Hepatocyte (in vitro differentiated cells): ENCODE data around the gene PER2. TPM values are rescaled to one million over a fixed set of nuclear protein-coding genes. Genes with fewer than 3 reads are reported as not detected.
A peak's percentile ranks its signal among the peaks of the same experiment; 100 is the strongest.

ENCODE experiments used
- DNase-seq: peaks from one replicate; pipeline ENCODE4 v3.0.0-alpha.2; 2016; ENCODE audit warnings: low spot score
- H2AFZ ChIP-seq: fragments of 200-600 bp; sonication (generic); 2 replicates; pipeline ENCODE4 v1.6.0; 2016; ENCODE audit warnings: antibody characterized with exemption, mild to moderate bottlenecking
- H3K27ac ChIP-seq: fragments of 200-600 bp; sonication (generic); 2 replicates; pipeline ENCODE4 v1.5.1; 2016; ENCODE audit warnings: mild to moderate bottlenecking
- H3K27me3 ChIP-seq: fragments of 200-600 bp; sonication (generic); 2 replicates; pipeline ENCODE4 v1.6.1; 2016
- H3K36me3 ChIP-seq: fragments of 200-600 bp; sonication (generic); replicated peaks from 2 replicates; pipeline ENCODE4 v1.5.1; 2016; ENCODE audit warnings: low read depth; ENCODE audit not compliant: insufficient read depth
- H3K4me1 ChIP-seq: fragments of 200-600 bp; sonication (generic); 2 replicates; pipeline ENCODE4 v1.5.1; 2016; ENCODE audit warnings: mild to moderate bottlenecking, moderate library complexity; ENCODE audit not compliant: insufficient read depth
- H3K4me2 ChIP-seq: fragments of 200-600 bp; sonication (generic); 2 replicates; pipeline ENCODE4 v1.6.0; 2016
- H3K4me3 ChIP-seq: fragments of 200-600 bp; sonication (generic); 2 replicates; pipeline ENCODE4 v1.5.1; 2016; ENCODE audit warnings: mild to moderate bottlenecking
- H3K79me2 ChIP-seq: fragments of 200-600 bp; sonication (generic); 2 replicates; pipeline ENCODE4 v1.6.0; 2017; ENCODE audit warnings: mild to moderate bottlenecking
- H3K9me2 ChIP-seq: fragments of 200-600 bp; sonication (generic); replicated peaks from 2 replicates; pipeline ENCODE4 v1.6.0; 2017; ENCODE audit warnings: mild to moderate bottlenecking; ENCODE audit not compliant: insufficient read depth
- H3K9me3 ChIP-seq: fragments of 200-600 bp; sonication (generic); 2 replicates; pipeline ENCODE4 v1.5.1; 2016; ENCODE audit warnings: low read depth, mild to moderate bottlenecking
- H4K20me1 ChIP-seq: fragments of 200-600 bp; sonication (generic); 2 replicates; pipeline ENCODE4 v1.6.0; 2016; ENCODE audit warnings: mild to moderate bottlenecking; ENCODE audit not compliant: insufficient read depth, poor library complexity, severe bottlenecking
- EZH2 ChIP-seq: fragments of 200-600 bp; sonication (generic); IDR thresholded peaks from 2 replicates; pipeline ENCODE4 v1.6.1; 2016; ENCODE audit warnings: antibody characterized with exemption, mild to moderate bottlenecking, borderline replicate concordance
- EZH2phosphoT487 ChIP-seq: fragments of 200-600 bp; sonication (generic); IDR thresholded peaks from one replicate; pipeline ENCODE4 v1.6.1; 2018; ENCODE audit warnings: antibody characterized with exemption, mild to moderate bottlenecking, low read depth, moderate library complexity; ENCODE audit not compliant: unreplicated experiment, severe bottlenecking
- WGBS: methylation state at CpG from one replicate; pipeline ENCODE4 v1.1.6; 2016; ENCODE audit warnings: low lambda C conversion rate; ENCODE audit errors: missing lambda C conversion rate; 5-methylcytosine and 5-hydroxymethylcytosine counted together
- polyA plus RNA-seq: library from polyadenylated mRNA; unstranded; fragments of >200 nt; fragmentation: Nextera tagmentation; extraction: Ambion mirVana; gene quantifications from 2 replicates; pipeline ENCODE4 v1.2.1, GENCODE V29; 2016
- total RNA-seq: library from RNA; depleted of rRNA; stranded (reverse); fragments of >200 nt; gene quantifications from 2 replicates; pipeline ENCODE4 v1.2.3, GENCODE V29; 2014
- TF ChIP-seq, protein P1 (sequence below): fragments of 200-600 bp; sonication (generic); IDR thresholded peaks from 2 replicates; pipeline ENCODE4 v1.5.1; 2016; ENCODE audit warnings: antibody characterized with exemption, mild to moderate bottlenecking; ENCODE audit not compliant: poor library complexity

PER2 gene
- total and polyA plus RNA-seq, 2 experiments from 2014 or later: 6.0 to 8.9 TPM

DNA sequence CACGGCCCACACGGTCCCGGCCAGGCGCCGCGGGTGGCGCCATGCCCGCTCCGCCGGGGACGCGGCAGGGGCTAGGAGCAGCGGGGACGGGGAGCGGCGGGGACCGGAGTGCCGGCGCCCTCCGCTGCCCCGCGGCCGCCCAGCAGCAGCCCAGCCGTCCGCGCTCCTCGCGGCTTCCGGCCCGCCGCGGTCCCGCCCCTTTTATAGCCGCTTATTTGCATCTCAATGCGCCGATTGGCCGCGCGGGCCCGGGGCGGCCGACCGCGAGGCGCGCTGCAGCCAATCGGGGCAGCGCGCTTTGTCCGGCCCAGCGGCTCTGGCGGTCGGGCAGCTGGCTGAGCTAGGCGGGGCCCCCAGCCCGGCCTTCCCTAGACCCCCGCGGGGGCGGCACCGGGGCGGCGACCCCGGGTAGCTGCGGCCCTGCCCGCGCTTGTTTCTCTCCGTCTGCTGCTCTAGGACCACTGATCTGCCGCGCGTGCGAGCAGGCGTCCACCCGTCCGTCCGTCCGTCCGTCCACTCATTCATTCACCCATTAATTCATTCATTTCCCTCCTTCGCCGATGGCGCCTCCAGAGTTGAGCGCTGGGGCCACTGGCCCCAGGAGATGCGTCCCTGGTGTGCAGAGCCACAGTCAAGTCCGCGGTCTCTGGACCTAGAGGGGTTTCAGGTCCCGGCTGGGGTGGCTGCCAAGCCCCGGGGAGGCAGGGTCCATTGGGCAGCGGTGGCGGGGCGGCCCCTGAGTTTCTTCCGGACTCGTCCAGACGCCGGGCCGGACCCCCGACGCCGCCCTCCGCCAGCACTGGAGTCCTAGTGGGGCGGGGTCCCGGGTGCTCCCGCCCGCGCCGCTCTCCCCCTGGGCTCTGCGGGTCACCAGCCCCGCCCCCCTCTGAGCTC, 48.3 kb downstream of the PER2 start, which contains the start of gene HES6:
Gene HES6 (minus strand): TSS at position 176 of the 894 bp plus-strand sequence. CDS start 133 bp downstream, at position 43.
- Histone ChIP-seq H3K4me3 (peak within 1 kb of the TSS; percentile 79), H3K9me3 (no peaks in the 10 kb centered on the region), H2AFZ (peak within 1 kb of the TSS; percentile 95), H3K27ac (peak within 1 kb of the TSS; percentile 2), H3K4me1 (peaks cover 32% of the 10 kb centered on the region), H3K79me2 (no peaks in the 10 kb centered on the region), H4K20me1 (no peaks in the 10 kb centered on the region), H3K4me2 (peak within 1 kb of the TSS; percentile 99), H3K36me3 (no peaks in the 10 kb centered on the region), H3K27me3 (peaks cover 14% of the 10 kb centered on the region), H3K9me2 (no peaks in the 10 kb centered on the region)
- TF ChIP-seq EZH2 (no peak), EZH2phosphoT487 (no peak)
- TF ChIP-seq, protein P1, sequence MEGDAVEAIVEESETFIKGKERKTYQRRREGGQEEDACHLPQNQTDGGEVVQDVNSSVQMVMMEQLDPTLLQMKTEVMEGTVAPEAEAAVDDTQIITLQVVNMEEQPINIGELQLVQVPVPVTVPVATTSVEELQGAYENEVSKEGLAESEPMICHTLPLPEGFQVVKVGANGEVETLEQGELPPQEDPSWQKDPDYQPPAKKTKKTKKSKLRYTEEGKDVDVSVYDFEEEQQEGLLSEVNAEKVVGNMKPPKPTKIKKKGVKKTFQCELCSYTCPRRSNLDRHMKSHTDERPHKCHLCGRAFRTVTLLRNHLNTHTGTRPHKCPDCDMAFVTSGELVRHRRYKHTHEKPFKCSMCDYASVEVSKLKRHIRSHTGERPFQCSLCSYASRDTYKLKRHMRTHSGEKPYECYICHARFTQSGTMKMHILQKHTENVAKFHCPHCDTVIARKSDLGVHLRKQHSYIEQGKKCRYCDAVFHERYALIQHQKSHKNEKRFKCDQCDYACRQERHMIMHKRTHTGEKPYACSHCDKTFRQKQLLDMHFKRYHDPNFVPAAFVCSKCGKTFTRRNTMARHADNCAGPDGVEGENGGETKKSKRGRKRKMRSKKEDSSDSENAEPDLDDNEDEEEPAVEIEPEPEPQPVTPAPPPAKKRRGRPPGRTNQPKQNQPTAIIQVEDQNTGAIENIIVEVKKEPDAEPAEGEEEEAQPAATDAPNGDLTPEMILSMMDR: no peak
- WGBS: 1% methylated on average over 64 of the region's 105 CpGs
- peak; percentile 97 for DNase-seq

DNA sequence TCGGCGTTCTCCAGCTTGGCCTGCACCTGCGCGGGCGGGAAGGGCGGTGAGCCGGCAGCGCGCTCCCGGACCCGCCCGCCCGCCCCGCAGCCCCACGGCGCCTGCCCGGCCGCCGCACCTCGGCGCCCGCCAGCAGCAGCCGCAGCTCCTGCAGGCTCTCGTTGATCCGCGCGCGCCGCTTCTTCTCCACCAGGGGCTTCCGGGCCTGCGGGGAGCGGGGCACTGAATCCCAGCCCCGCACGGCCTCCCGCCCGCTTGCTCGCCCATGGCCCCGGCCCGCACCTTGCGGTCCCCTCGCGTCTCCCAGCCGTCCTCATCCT, 48.9 kb downstream of the PER2 start:
- Histone ChIP-seq H3K79me2 (no peaks in the 10 kb centered on the region), H3K27ac (no peak overlapping the region), H3K4me2 (peak overlapping the region; percentile 99), H3K9me2 (no peaks in the 10 kb centered on the region), H2AFZ (peak overlapping the region; percentile 95), H3K27me3 (peaks cover 14% of the 10 kb centered on the region), H3K4me3 (peak overlapping the region; percentile 79), H4K20me1 (no peaks in the 10 kb centered on the region), H3K4me1 (peaks cover 32% of the 10 kb centered on the region), H3K9me3 (no peaks in the 10 kb centered on the region), H3K36me3 (no peaks in the 10 kb centered on the region)
- DNase-seq: peak; percentile 59
- 2% methylated on average over 9 of the region's 43 CpGs for WGBS
- TF ChIP-seq EZH2 (no peak), EZH2phosphoT487 (no peak)
- TF ChIP-seq, protein P1: no peak

DNA sequence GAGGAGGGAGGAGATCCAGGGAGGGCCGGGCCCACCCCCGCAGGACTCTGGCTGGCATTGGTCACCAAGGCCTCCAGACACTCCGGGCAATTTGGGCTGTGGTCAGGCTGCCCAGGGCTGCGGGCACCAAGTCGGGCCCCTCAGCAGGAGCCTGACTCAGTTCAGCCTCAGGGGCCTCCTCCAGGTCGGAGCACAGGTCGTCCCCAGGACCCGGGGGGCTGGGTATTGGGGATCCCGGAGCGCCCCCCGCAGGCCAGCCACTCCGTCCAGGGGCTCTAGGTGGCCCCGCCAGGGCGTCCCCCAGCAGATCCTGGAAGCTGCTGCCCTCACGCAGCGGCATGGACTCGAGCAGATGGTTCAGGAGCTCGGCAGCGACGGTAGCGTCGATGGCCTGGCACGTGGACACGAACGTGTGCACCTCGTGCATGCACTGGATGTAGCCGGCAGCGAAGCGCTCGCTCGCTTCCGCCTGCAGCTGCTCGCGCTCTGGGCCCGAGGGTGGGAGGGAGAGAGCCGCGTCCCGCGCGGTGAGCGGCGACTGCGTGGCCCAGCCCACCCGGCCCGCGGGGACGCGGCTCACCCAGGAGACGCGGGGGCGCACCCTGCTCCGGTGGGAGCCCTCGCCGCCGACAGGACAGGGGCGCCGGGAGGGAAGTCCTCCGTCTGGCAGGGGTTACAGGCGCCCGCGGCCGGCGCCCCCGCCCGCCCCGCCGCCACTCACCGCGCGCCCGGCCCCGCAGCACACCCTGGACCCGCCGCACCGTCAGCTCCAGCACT, 49.5 kb downstream of the PER2 start:
- peak overlapping the region; percentile 99 for H3K4me2 ChIP-seq
- peak; percentile 41 for DNase-seq
- TF ChIP-seq EZH2: no peak
- no peak for TF ChIP-seq EZH2phosphoT487
- TF ChIP-seq, protein P1: no peak
- H3K9me3 ChIP-seq: no peaks in the 10 kb centered on the region
- H3K4me3 ChIP-seq: no peak overlapping the region
- H3K79me2 ChIP-seq: no peaks in the 10 kb centered on the region
- no peaks in the 10 kb centered on the region for H3K36me3 ChIP-seq
- peaks cover 14% of the 10 kb centered on the region for H3K27me3 ChIP-seq
- H2AFZ ChIP-seq: peak overlapping the region; percentile 49
- H3K27ac ChIP-seq: no peak overlapping the region
- no peaks in the 10 kb centered on the region for H3K9me2 ChIP-seq
- no peaks in the 10 kb centered on the region for H4K20me1 ChIP-seq
- peaks cover 32% of the 10 kb centered on the region for H3K4me1 ChIP-seq
- WGBS: 68% methylated on average over 30 of the region's 75 CpGs
